Fibroblast of the aortic adventitia (primary cell): Measurements from ENCODE around the gene KRT85. TPM values are rescaled to one million over a fixed set of nuclear protein-coding genes. Genes with fewer than 3 reads are reported as not detected.

Experiments
- DNase-seq: peaks from one replicate; pipeline ENCODE4 v3.0.0-alpha.2; 2010; ENCODE audit warnings: low read depth
- H3K4me3 ChIP-seq: 2 replicates; pipeline ENCODE4 v1.5.1; 2011; ENCODE audit warnings: low read depth, mild to moderate bottlenecking, control low read depth, low read length, moderate library complexity
- CTCF ChIP-seq: IDR thresholded peaks from 2 replicates; pipeline ENCODE4 v1.5.1; 2011; ENCODE audit warnings: mild to moderate bottlenecking, low read length, control low read depth, inconsistent platforms; ENCODE audit not compliant: insufficient read depth
- total RNA-seq: library from RNA; depleted of rRNA; stranded (reverse); fragments of >200 nt; gene quantifications from 2 replicates; pipeline ENCODE4 v1.2.3, GENCODE V29; 2012; ENCODE audit warnings: low replicate concordance

Gene KRT85
- total RNA-seq, 1 donor = not detected

GRCh38 chr12:52402377-52402776 is 35.1 kb upstream of the KRT85 start:
- no peak overlapping the region for H3K4me3 ChIP-seq
- no peak for TF ChIP-seq CTCF
- DNase-seq = no peak

GRCh38 chr12:52401926-52402325 is 34.6 kb upstream of the KRT85 start:
- no peak for TF ChIP-seq CTCF
- no peak overlapping the region for H3K4me3 ChIP-seq
- DNase-seq = no peak

- TF ChIP-seq CTCF = no peak
- no peak for DNase-seq
- no peak overlapping the region for H3K4me3 ChIP-seq
These were observed 34.2 kb upstream of the KRT85 start for GRCh38 chr12:52401526-52401925.

- H3K4me3 ChIP-seq = no peak overlapping the region
- no peak for DNase-seq
- TF ChIP-seq CTCF = no peak
These were observed 33.6 kb upstream of the KRT85 start for GRCh38 chr12:52400906-52401305.

- no peak overlapping the region for H3K4me3 ChIP-seq
- no peak for TF ChIP-seq CTCF
- no peak for DNase-seq
These were observed 32.5 kb upstream of the KRT85 start for GRCh38 chr12:52399756-52400155.

- no peak overlapping the region for H3K4me3 ChIP-seq
- DNase-seq = no peak
- TF ChIP-seq CTCF = no peak
These were observed 30.9 kb upstream of the KRT85 start for GRCh38 chr12:52398176-52398575.

GRCh38 chr12:52396656-52397055 is 29.4 kb upstream of the KRT85 start:
- DNase-seq = no peak
- H3K4me3 ChIP-seq = no peak overlapping the region
- TF ChIP-seq CTCF = no peak
